Ovary (tissue), 9 donors: ENCODE measurements around the gene ETS1. TPM values are rescaled to one million over a fixed set of nuclear protein-coding genes. Genes with fewer than 3 reads are reported as not detected.

ENCODE experiments used
- DNase-seq, 5 donors: peaks; one replicate each; pipeline ENCODE4 v3.0.0-alpha.2; 2019 to 2020
- H3K27ac ChIP-seq, 2 donors: fragments of 200-600 bp; one replicate each; pipeline versions ENCODE4 v1.5.1 to v1.8.0; 2019 to 2022
- H3K27me3 ChIP-seq: fragments of 200-600 bp; one replicate; pipeline ENCODE4 v1.8.0; 2022
- H3K36me3 ChIP-seq: fragments of 200-600 bp; sonication (generic); one replicate; pipeline ENCODE4 v1.5.1; 2019
- H3K4me1 ChIP-seq: one replicate; pipeline ENCODE4 v1.8.1; 2013; ENCODE audit warnings: mild to moderate bottlenecking, moderate library complexity; ENCODE audit not compliant: insufficient read depth
- H3K4me3 ChIP-seq: fragments of 200-600 bp; sonication (generic); one replicate; pipeline ENCODE4 v1.5.1; 2017
- H3K9me3 ChIP-seq, 2 donors: fragments of 200-600 bp in 1 of 2; sonication (generic) in 1 of 2; one replicate each; pipeline versions ENCODE4 v1.5.1 to v1.8.1; 2013 to 2019; ENCODE audit warnings: mild to moderate bottlenecking in 1 of 2, moderate library complexity in 1 of 2
- CTCF ChIP-seq, 3 donors: fragments of 450-650 bp in 2 of 3; fragments of 200-600 bp in 1 of 3; IDR thresholded peaks; one replicate each; pipeline versions ENCODE4 v1.5.1 to v1.8.0; 2016 to 2022; ENCODE audit warnings: antibody characterized with exemption in 3 of 3, mild to moderate bottlenecking in 1 of 3
- EP300 ChIP-seq: sonication (generic); formaldehyde crosslinking; IDR thresholded peaks from one replicate; pipeline ENCODE4 v1.6.1; 2017; ENCODE audit warnings: antibody characterized with exemption
- POLR2A ChIP-seq: fragments of 450-650 bp; IDR thresholded peaks from one replicate; pipeline ENCODE4 v1.6.1; 2017; ENCODE audit warnings: antibody characterized with exemption, mild to moderate bottlenecking, moderate library complexity
- WGBS, 3 donors: extraction: QIAGEN DNeasy Blood & Tissue Kit in 1 of 3; methylation state at CpG; one replicate each; pipeline versions ENCODE4 v1.1.5 to v1.1.7; 2013 to 2017; 5-methylcytosine and 5-hydroxymethylcytosine counted together
- intact Hi-C, 4 donors: fragments of 100-400 bp; cut with DNase I; formaldehyde crosslinking; loops; one replicate each; pipeline versions ENCODE4 v1.11.0 to v1.15.1; 2022 to 2023
- polyA plus RNA-seq, 2 donors: library from polyadenylated mRNA; stranded (reverse); fragments of 200-250 nt in 1 of 2; fragments of 350-450 nt in 1 of 2; fragmentation: Illumina TruSeq in 1 of 2; extraction: RNeasy Lipid Tissue Mini Kit (QIAGEN cat#74804) in 1 of 2; gene quantifications; one replicate each; pipeline ENCODE4 v1.2.3, GENCODE V29; 2013 to 2014
- total RNA-seq, 7 donors: library from RNA; depleted of rRNA in 2 of 7; stranded (reverse); fragments of >200 nt in 2 of 7; fragmentation: NEBNext Ultra II Directional in 3 of 7; extraction: Animal tissue kit (Norgen Biotek cat#: 25700) in 3 of 7; gene quantifications; one replicate each; pipeline versions ENCODE4 v1.1.0 to v1.2.4, GENCODE V29; 2016 to 2023
- donor health status: DM: no; HTN: no; CAD: no; lungs with moderate emphysema.
- donor health status: DM: no; HTN: no; CAD: no.
- donor health status: Bipolar disorder and iron deficiency.
- donor health status: DM: yes; HTN: yes; CAD: no.
- donor health status: DM: no; HTN: no; CAD: no.
- donor health status: DM: yes; HTN: yes; CAD: no.

ETS1 gene
- total and polyA plus RNA-seq, 9 donors = 24.4 to 68.0 (median 40.4) TPM

GRCh38 chr11:128598506-128599150 lies 11.3 kb upstream of the ETS1 start:
- intact Hi-C loops = no loop called here
- WGBS, 3 donors = 85 to 88% (median 86%) methylated on average over 1 of the region's 1 CpG
- DNase-seq = no peak
- H3K4me1 ChIP-seq = no peaks in the 10 kb centered on the region
- no peak overlapping the region for H3K4me3 ChIP-seq
- H3K27ac ChIP-seq = no peak overlapping the region
- no peak for TF ChIP-seq EP300
- TF ChIP-seq POLR2A = no peak
- no peak for TF ChIP-seq CTCF (IDR thresholded peaks at IDR 0.05)
- no peaks in the 10 kb centered on the region for H3K9me3 ChIP-seq
- no peaks in the 10 kb centered on the region for H3K36me3 ChIP-seq
- H3K27me3 ChIP-seq = no peaks in the 10 kb centered on the region

GRCh38 chr11:128598096-128598495 lies 10.7 kb upstream of the ETS1 start:
- Histone ChIP-seq H3K4me3 (no peak overlapping the region), H3K9me3 (no peaks in the 10 kb centered on the region), H3K27me3 (no peaks in the 10 kb centered on the region), H3K4me1 (no peaks in the 10 kb centered on the region), H3K36me3 (no peaks in the 10 kb centered on the region), H3K27ac (no peak overlapping the region)
- no peak for TF ChIP-seq EP300
- no peak for TF ChIP-seq POLR2A
- no peak for TF ChIP-seq CTCF (IDR thresholded peaks at IDR 0.05)
- DNase-seq = no peak
- intact Hi-C loops = no loop called here
- WGBS, 3 donors = 81 to 91% (median 87%) methylated on average over 4 of the region's 4 CpGs

GRCh38 chr11:128597209-128597608 lies 9.9 kb upstream of the ETS1 start:
- H3K27me3 ChIP-seq = no peaks in the 10 kb centered on the region
- no peaks in the 10 kb centered on the region for H3K9me3 ChIP-seq
- no peaks in the 10 kb centered on the region for H3K36me3 ChIP-seq
- DNase-seq = no peak
- intact Hi-C loops = no loop called here
- TF ChIP-seq EP300 = no peak
- TF ChIP-seq CTCF (IDR thresholded peaks at IDR 0.05) = no peak
- no peak for TF ChIP-seq POLR2A
- H3K4me3 ChIP-seq = no peak overlapping the region
- no peak overlapping the region for H3K27ac ChIP-seq
- WGBS, 3 donors = 89 to 96% (median 95%) methylated on average over 2 of the region's 2 CpGs
- no peaks in the 10 kb centered on the region for H3K4me1 ChIP-seq

GRCh38 chr11:128596250-128596649 lies 8.9 kb upstream of the ETS1 start:
- TF ChIP-seq POLR2A (no peak), CTCF (IDR thresholded peaks at IDR 0.05) (no peak), EP300 (no peak)
- intact Hi-C loops = no loop called here
- 81 to 90% (median 88%) methylated on average over 2 of the region's 2 CpGs for WGBS, 3 donors
- Histone ChIP-seq H3K4me1 (no peaks in the 10 kb centered on the region), H3K9me3 (no peaks in the 10 kb centered on the region), H3K27ac (no peak overlapping the region), H3K36me3 (no peaks in the 10 kb centered on the region), H3K27me3 (no peaks in the 10 kb centered on the region), H3K4me3 (no peak overlapping the region)
- no peak for DNase-seq
